Measurements from ENCODE around the gene EMILIN2.

EMILIN2 gene

DNA sequence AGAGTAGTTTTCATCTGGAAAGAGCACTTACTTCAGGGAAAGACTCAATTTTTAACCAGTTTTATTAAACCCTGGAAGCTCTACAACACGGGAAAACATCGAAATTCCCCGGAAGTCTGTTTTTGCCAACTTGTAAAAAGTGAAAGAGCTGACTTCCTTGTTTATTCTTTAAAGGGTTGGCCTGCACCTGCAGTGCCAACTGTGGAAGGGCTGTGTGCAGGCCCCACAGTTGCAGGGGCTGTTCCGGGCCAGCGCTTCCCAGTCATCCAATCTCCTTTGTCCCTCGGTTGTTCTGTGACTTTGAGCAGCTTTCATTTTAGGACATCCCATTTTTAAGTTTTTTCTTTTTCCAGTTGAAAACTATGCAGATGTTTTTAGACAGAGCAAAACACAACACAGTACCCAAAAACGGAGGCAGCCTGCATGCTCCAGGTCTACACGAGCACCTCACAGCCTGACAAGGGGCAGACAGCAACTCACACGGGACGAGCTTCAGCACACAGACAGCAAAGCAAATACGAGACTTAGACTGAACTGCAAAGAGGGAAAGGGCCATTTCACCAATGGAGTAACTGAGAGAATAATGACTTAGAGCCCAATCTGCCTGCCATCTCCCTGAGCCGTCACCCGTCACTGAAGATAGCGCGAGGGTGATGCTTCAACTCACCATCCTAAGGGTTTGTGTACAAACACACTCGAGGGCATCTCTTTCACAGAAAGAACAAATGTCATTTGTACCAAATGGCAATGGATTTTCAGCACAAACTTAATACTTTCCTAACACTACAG, 70.6 kb downstream of the EMILIN2 start:
- peaks cover 87% of the 10 kb centered on the region; the same call in 1 of the 2 replicates for H3K36me3 ChIP-seq (ENCODE audit: insufficient read depth, low read length)
- H3K27me3 ChIP-seq (ENCODE audit: insufficient read depth, low read length, poor library complexity, severe bottlenecking) = no peaks in the 10 kb centered on the region
- no peak overlapping the region for H3K4me3 ChIP-seq (ENCODE audit: low read length, poor library complexity, severe bottlenecking)
- no peaks in the 10 kb centered on the region for H3K79me2 ChIP-seq (ENCODE audit: insufficient read depth, low read length)
- no peaks in the 10 kb centered on the region for H4K20me1 ChIP-seq (ENCODE audit: insufficient read depth, low read length, poor library complexity, severe bottlenecking)
- H3F3A ChIP-seq (ENCODE audit: low read depth) = no peaks in the 10 kb centered on the region
- TF ChIP-seq EZH2phosphoT487 (IDR thresholded peaks at IDR 0.05; ENCODE audit: borderline replicate concordance) = no peak
- TF ChIP-seq, protein P1, sequence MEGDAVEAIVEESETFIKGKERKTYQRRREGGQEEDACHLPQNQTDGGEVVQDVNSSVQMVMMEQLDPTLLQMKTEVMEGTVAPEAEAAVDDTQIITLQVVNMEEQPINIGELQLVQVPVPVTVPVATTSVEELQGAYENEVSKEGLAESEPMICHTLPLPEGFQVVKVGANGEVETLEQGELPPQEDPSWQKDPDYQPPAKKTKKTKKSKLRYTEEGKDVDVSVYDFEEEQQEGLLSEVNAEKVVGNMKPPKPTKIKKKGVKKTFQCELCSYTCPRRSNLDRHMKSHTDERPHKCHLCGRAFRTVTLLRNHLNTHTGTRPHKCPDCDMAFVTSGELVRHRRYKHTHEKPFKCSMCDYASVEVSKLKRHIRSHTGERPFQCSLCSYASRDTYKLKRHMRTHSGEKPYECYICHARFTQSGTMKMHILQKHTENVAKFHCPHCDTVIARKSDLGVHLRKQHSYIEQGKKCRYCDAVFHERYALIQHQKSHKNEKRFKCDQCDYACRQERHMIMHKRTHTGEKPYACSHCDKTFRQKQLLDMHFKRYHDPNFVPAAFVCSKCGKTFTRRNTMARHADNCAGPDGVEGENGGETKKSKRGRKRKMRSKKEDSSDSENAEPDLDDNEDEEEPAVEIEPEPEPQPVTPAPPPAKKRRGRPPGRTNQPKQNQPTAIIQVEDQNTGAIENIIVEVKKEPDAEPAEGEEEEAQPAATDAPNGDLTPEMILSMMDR (conservative IDR thresholded peaks at IDR 0.05; ENCODE audit: low read length) = no peak
- H2AFZ ChIP-seq (ENCODE audit: low read length) = no peak overlapping the region
- no peak overlapping the region for H3K4me2 ChIP-seq (ENCODE audit: low read depth, low read length, poor library complexity, severe bottlenecking)
- H3K4me1 ChIP-seq (ENCODE audit: insufficient read depth, low read length, poor library complexity, severe bottlenecking) = peaks cover 5% of the 10 kb centered on the region
- no peaks in the 10 kb centered on the region for H3K9me3 ChIP-seq (ENCODE audit: insufficient read depth, low read depth, low read length)
- H3K9me2 ChIP-seq (replicated peaks; ENCODE audit: low read depth, low read length) = no peaks in the 10 kb centered on the region
- H3K9ac ChIP-seq (ENCODE audit: low read depth, low read length, poor library complexity, severe bottlenecking) = no peak overlapping the region

DNA sequence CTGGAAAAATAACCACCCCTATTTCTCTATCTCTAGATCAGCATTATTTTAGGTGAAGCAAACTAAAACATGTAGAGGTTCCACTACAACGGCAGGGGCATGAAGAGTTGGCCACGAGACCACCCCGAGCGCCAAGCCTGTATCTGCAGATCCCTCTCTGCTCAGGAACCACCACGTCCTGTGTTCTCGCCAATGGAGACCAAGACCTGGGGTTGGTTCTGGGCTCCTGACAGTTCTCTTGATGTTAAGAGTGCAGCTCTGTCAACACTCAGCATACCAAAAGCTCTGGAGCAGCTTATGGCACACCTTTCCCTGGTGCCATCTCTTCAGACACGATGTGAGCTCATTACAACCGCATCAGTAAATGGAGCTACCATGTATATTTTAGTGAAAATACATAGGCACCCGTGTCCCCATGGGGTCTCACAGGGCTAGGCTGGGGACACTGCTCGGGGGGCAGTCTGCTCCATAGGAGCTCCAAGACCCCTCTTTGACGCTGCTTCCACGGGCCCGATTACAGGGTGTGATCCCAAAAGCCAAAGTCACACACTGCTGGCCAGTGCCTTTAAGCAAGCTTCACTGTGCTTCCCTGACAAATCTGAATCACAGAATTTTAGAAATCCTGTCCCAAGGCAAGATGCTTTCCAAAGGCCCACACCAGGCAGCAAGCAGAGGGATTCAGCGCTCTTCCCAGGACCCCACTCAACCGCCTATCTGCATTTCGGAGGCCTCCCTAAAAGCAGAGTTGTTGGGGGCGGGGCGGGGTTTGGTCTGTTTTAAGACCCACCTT, 72.2 kb downstream of the EMILIN2 start:
- peaks cover 85% of the 10 kb centered on the region; the same call in 1 of the 2 replicates for H3K36me3 ChIP-seq (ENCODE audit: insufficient read depth, low read length)

DNA sequence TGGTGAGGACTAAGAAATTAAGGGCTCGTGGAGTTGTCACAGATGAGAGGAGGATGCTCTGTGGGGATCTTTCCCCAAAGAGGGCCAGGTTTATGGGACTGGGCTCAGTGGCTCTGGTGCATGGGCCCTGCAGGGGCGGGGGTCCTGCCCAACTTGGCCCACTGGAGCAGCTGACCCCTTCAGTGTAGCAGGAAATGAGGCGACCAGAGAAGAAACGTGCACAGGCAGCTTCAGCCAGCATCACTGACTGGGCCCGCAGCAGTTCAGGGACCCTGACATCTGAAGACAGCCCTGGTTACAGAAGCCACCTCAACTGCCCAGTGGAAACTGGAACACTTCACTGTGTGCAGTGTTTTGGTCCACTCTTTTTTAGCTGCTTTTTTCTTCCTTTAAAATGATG, 72.8 kb downstream of the EMILIN2 start:
- no peak overlapping the region for H3K4me2 ChIP-seq (ENCODE audit: low read depth, low read length, poor library complexity, severe bottlenecking)
- no peak overlapping the region for H3K9ac ChIP-seq (ENCODE audit: low read depth, low read length, poor library complexity, severe bottlenecking)
- no peaks in the 10 kb centered on the region for H3K79me2 ChIP-seq (ENCODE audit: insufficient read depth, low read length)
- no peaks in the 10 kb centered on the region for H3K9me3 ChIP-seq (ENCODE audit: insufficient read depth, low read depth, low read length)
- no peaks in the 10 kb centered on the region for H3K9me2 ChIP-seq (replicated peaks; ENCODE audit: low read depth, low read length)
- H3F3A ChIP-seq (ENCODE audit: low read depth) = no peaks in the 10 kb centered on the region
- H2AFZ ChIP-seq (ENCODE audit: low read length) = no peak overlapping the region
- H3K27me3 ChIP-seq (ENCODE audit: insufficient read depth, low read length, poor library complexity, severe bottlenecking) = no peaks in the 10 kb centered on the region
- TF ChIP-seq, protein P1 (conservative IDR thresholded peaks at IDR 0.05; ENCODE audit: low read length) = no peak
- TF ChIP-seq EZH2phosphoT487 (IDR thresholded peaks at IDR 0.05; ENCODE audit: borderline replicate concordance) = no peak
- H3K36me3 ChIP-seq (ENCODE audit: insufficient read depth, low read length) = peaks cover 86% of the 10 kb centered on the region; the same call in 1 of the 2 replicates
- H3K4me1 ChIP-seq (ENCODE audit: insufficient read depth, low read length, poor library complexity, severe bottlenecking) = peaks cover 5% of the 10 kb centered on the region
- no peak overlapping the region for H3K4me3 ChIP-seq (ENCODE audit: low read length, poor library complexity, severe bottlenecking)
- no peaks in the 10 kb centered on the region for H4K20me1 ChIP-seq (ENCODE audit: insufficient read depth, low read length, poor library complexity, severe bottlenecking)

More for the DNA sequence above, 72.2 kb downstream of the EMILIN2 start:
- Histone ChIP-seq H3K9ac (ENCODE audit: low read depth, low read length, poor library complexity, severe bottlenecking) (no peak overlapping the region), H3K27me3 (ENCODE audit: insufficient read depth, low read length, poor library complexity, severe bottlenecking) (no peaks in the 10 kb centered on the region), H3F3A (ENCODE audit: low read depth) (no peaks in the 10 kb centered on the region), H4K20me1 (ENCODE audit: insufficient read depth, low read length, poor library complexity, severe bottlenecking) (no peaks in the 10 kb centered on the region), H3K4me1 (ENCODE audit: insufficient read depth, low read length, poor library complexity, severe bottlenecking) (peaks cover 5% of the 10 kb centered on the region), H3K4me2 (ENCODE audit: low read depth, low read length, poor library complexity, severe bottlenecking) (no peak overlapping the region), H3K79me2 (ENCODE audit: insufficient read depth, low read length) (no peaks in the 10 kb centered on the region), H3K4me3 (ENCODE audit: low read length, poor library complexity, severe bottlenecking) (no peak overlapping the region), H3K9me2 (replicated peaks; ENCODE audit: low read depth, low read length) (no peaks in the 10 kb centered on the region), H2AFZ (ENCODE audit: low read length) (no peak overlapping the region), H3K9me3 (ENCODE audit: insufficient read depth, low read depth, low read length) (no peaks in the 10 kb centered on the region)
- TF ChIP-seq, protein P1 (conservative IDR thresholded peaks at IDR 0.05; ENCODE audit: low read length) = no peak
- no peak for TF ChIP-seq EZH2phosphoT487 (IDR thresholded peaks at IDR 0.05; ENCODE audit: borderline replicate concordance)

All from Loucy (cell line).